SK-N-MC (cell line): ENCODE results near the gene TSHZ3.

Experiments
- EZH2 ChIP-seq: fragments of 200-600 bp; sonication (generic); IDR thresholded peaks from one replicate; pipeline ENCODE4 v1.6.1; 2017; ENCODE audit warnings: antibody characterized with exemption
- FOXP2 ChIP-seq: optimal IDR thresholded peaks from 2 replicates; pipeline ENCODE3; 2011; ENCODE audit warnings: mild to moderate bottlenecking, moderate library complexity; ENCODE audit not compliant: insufficient read depth; ENCODE audit errors: extremely low read length, control extremely low read depth
- POLR2AphosphoS5 ChIP-seq: IDR thresholded peaks from 2 replicates; pipeline ENCODE4 v1.6.1; 2012; ENCODE audit warnings: mild to moderate bottlenecking, low read depth, low read length, borderline replicate concordance

DNA sequence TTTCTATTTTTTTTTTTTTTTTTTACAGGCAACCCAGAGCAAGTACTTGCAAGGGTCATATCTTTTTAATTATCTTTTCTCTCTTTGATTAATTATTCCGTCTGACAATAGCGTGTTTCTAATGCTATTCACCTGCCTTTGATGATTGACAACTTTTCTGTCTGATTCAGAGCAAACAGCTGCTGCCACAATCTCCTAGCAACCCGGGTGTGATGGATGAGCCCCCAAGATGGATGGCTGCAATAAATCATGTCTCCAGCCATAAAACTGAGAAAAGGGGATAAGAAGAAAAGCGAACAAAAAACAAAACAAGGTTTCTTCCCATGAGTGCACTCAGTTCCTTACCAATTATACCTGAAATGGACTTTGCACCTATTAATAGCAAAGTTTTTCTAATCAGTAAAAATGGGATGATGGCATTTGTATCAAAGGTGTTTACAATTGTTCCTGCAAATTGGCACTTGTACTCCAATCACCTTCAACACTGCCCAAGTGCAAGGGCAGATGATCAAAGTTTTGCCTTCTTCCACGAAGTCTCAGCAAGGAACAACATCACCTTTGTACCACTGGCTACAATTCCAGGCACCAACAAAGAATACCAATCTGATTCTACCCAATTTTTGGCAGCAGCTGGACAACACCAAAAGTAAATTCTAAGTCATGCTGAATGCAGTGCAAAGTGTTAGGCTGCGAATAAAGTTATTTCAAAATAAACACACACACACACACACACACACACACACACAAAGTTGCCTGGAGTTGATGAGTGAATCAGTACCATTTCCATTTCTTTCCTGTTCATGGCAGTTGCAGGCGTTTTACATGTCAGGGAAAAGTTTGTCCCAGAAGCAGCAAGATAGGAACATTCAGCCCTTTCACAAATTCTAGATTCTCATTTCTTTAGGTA is 12.0 kb downstream of the TSHZ3 start:
- no peak for TF ChIP-seq POLR2AphosphoS5
- no peak for TF ChIP-seq EZH2
- TF ChIP-seq FOXP2 = no peak
